Stomach (tissue), 9 donors: ENCODE data around the gene ALPK1. TPM values are rescaled to one million over a fixed set of nuclear protein-coding genes. Genes with fewer than 3 reads are reported as not detected.

Experiments used
- DNase-seq, 2 donors: peaks; one replicate each; pipeline versions ENCODE4 v3.0.0 to v3.0.0-alpha.2; 2013 to 2019
- H3K27ac ChIP-seq, 5 donors: fragments of 200-600 bp in 4 of 5; sonication (generic) in 4 of 5; one replicate each; pipeline ENCODE4 v1.5.1; 2013 to 2019; ENCODE audit warnings: mild to moderate bottlenecking in 1 of 5, moderate library complexity in 1 of 5
- H3K27me3 ChIP-seq, 3 donors: fragments of 200-600 bp; sonication (generic); one replicate each; pipeline ENCODE4 v1.5.1; 2017 to 2019; ENCODE audit warnings: mixed run types in 1 of 3
- H3K36me3 ChIP-seq, 4 donors: fragments of 200-600 bp; sonication (generic); 1 replicate in 3 of 4; 2 replicates in 1 of 4; pipeline ENCODE4 v1.5.1; 2016 to 2019
- H3K4me1 ChIP-seq, 4 donors: fragments of 200-600 bp; sonication (generic); one replicate each; pipeline ENCODE4 v1.5.1; 2016 to 2019
- H3K4me3 ChIP-seq, 4 donors: fragments of 200-600 bp; sonication (generic) in 3 of 4; one replicate each; pipeline ENCODE4 v1.5.1; 2016 to 2019; ENCODE audit warnings: mild to moderate bottlenecking in 1 of 4
- H3K9me3 ChIP-seq, 4 donors: fragments of 200-600 bp; sonication (generic); one replicate each; pipeline ENCODE4 v1.5.1; 2016 to 2019
- EP300 ChIP-seq: sonication (generic); formaldehyde crosslinking; IDR thresholded peaks from one replicate; pipeline ENCODE4 v1.6.1; 2017; ENCODE audit warnings: antibody characterized with exemption
- POLR2A ChIP-seq, 4 donors: fragments of 450-650 bp; IDR thresholded peaks; one replicate each; pipeline ENCODE4 v1.6.1; 2016; ENCODE audit warnings: antibody characterized with exemption in 4 of 4, control low read depth in 2 of 4, mild to moderate bottlenecking in 1 of 4, moderate library complexity in 1 of 4
- POLR2AphosphoS5 ChIP-seq, 3 donors: sonication (generic); formaldehyde crosslinking; IDR thresholded peaks; one replicate each; pipeline ENCODE4 v1.6.1; 2016; ENCODE audit warnings: antibody characterized with exemption in 3 of 3
- WGBS, 5 donors: extraction: QIAGEN DNeasy Blood & Tissue Kit in 3 of 5; methylation state at CpG; one replicate each; pipeline versions ENCODE4 v1.1.5 to v1.1.7; 2013 to 2018; 5-methylcytosine and 5-hydroxymethylcytosine counted together
- intact Hi-C: fragments of 100-400 bp; cut with DNase I; formaldehyde crosslinking; loops from one replicate; pipeline ENCODE4 v1.15.1; 2023; ENCODE audit warnings: low total_unique reads
- polyA plus RNA-seq, 3 donors: library from polyadenylated mRNA; stranded (reverse); fragments of 200-250 nt; gene quantifications; one replicate each; pipeline ENCODE4 v1.2.3, GENCODE V29; 2013
- total RNA-seq, 5 donors: library from RNA; depleted of rRNA; stranded (reverse); fragments of >200 nt; gene quantifications; one replicate each; pipeline versions ENCODE4 v1.1.0 to v1.2.3, GENCODE V29; 2014 to 2016
- TF ChIP-seq, protein P1 (sequence below), 7 experiments: fragments of 450-650 bp in 4 of 7; fragments of 200-600 bp in 3 of 7; sonication (generic) in 3 of 7; IDR thresholded peaks; one replicate each; pipeline ENCODE4 v1.5.1; 2016 to 2019; ENCODE audit warnings: antibody characterized with exemption in 7 of 7, control low read depth in 2 of 7, mild to moderate bottlenecking in 1 of 7
- donor health status: healthy with polysubstance abuse.
- donor health status: Bipolar disorder and iron deficiency.
- donor health status: healthy.

The ALPK1 gene
- total and polyA plus RNA-seq, 8 donors: 2.9 to 47.7 (median 25.0) TPM

DNA sequence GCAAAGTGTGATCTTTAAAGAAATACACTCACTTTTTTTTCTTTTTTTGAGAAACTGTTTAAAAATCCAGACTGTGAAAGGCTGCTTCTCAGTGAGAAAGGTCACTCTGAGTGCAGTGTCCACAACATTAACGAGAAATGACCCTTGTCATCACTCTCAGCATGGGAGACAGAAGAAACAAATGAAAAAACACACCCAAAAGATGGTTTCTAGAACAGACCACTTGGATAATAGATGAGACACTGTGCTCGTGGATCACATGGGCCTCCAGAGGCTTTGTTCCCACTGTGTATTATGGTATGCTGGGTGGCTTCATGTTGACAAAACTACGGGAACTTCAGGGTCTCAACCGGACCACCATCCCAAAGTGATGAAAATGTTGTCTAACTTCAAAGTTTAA is 153.9 kb downstream of the ALPK1 start:
- intact Hi-C loops: no loop called here
- TF ChIP-seq POLR2A (IDR thresholded peaks at IDR 0.05): no peak
- TF ChIP-seq EP300: no peak
- Histone ChIP-seq H3K27ac (no peak overlapping the region), H3K4me3 (no peak overlapping the region), H3K4me1 (no peaks in the 10 kb centered on the region), H3K36me3 (peaks cover 0 to 9% (median 5%) of the 10 kb centered on the region in 4 donors), H3K27me3 (no peaks in the 10 kb centered on the region), H3K9me3 (peaks cover 0 to 12% (median 8%) of the 10 kb centered on the region in 4 donors)
- DNase-seq: no peak
- WGBS, 5 donors: 58 to 77% (median 70%) methylated on average over 4 of the region's 4 CpGs

DNA sequence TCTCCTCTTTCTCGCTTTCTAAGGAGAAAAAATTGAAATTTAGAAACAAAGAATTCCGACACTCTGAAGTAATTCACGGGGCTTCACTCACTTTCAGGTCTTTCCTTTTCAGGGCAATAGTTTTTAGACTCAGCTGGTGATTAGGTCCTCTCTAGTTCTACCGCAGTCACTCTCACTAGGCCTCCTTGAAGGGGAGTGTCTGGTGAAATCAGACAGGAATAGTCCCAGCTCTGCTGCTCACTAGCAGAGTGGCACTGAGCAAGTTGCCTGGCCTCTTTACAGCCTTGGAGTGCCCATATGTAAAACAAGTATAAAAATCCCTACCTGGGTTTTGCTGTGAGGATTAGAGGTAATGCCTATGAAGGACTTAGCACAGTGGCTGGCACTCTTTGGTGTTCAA is 154.7 kb downstream of the ALPK1 start:
- Histone ChIP-seq H3K36me3 (peaks cover 0 to 3% (median 1%) of the 10 kb centered on the region in 4 donors), H3K4me3 (no peak overlapping the region), H3K27me3 (no peaks in the 10 kb centered on the region), H3K4me1 (no peaks in the 10 kb centered on the region), H3K9me3 (peaks cover 0 to 17% (median 13%) of the 10 kb centered on the region in 4 donors), H3K27ac (no peak overlapping the region)
- TF ChIP-seq EP300 (no peak), POLR2A (IDR thresholded peaks at IDR 0.05) (no peak), POLR2AphosphoS5 (IDR thresholded peaks at IDR 0.05) (no peak)
- TF ChIP-seq, protein P1, sequence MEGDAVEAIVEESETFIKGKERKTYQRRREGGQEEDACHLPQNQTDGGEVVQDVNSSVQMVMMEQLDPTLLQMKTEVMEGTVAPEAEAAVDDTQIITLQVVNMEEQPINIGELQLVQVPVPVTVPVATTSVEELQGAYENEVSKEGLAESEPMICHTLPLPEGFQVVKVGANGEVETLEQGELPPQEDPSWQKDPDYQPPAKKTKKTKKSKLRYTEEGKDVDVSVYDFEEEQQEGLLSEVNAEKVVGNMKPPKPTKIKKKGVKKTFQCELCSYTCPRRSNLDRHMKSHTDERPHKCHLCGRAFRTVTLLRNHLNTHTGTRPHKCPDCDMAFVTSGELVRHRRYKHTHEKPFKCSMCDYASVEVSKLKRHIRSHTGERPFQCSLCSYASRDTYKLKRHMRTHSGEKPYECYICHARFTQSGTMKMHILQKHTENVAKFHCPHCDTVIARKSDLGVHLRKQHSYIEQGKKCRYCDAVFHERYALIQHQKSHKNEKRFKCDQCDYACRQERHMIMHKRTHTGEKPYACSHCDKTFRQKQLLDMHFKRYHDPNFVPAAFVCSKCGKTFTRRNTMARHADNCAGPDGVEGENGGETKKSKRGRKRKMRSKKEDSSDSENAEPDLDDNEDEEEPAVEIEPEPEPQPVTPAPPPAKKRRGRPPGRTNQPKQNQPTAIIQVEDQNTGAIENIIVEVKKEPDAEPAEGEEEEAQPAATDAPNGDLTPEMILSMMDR (IDR thresholded peaks at IDR 0.05): no peak
- no peak for DNase-seq
- intact Hi-C loops: no loop called here
- WGBS, 5 donors: 62 to 78% (median 69%) methylated on average over 4 of the region's 4 CpGs

DNA sequence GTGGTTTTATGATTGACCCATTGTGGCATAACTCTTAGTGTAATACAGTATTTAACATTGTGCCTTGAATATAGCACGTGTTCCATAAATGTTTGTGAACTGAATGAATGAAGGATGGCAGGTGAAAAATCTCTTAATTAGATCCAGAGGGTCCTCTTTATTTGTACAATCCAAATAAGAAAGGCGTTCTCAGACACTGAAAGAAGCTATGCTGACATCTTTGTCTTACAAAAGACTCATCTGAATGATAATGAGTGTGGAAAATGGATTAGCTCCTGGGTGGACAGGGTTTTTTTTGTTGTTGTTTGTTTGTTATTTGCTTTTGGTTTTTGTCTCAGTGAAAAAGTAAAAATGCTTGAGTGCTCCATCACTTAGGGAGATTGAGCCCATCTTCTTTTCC is 156.2 kb downstream of the ALPK1 start:
- 44 to 57% (median 50%) methylated on average over 2 of the region's 2 CpGs for WGBS, 5 donors
- Histone ChIP-seq H3K27me3 (no peaks in the 10 kb centered on the region), H3K4me1 (no peaks in the 10 kb centered on the region), H3K4me3 (no peak overlapping the region), H3K27ac (no peak overlapping the region), H3K9me3 (peaks cover 0 to 30% (median 18%) of the 10 kb centered on the region in 4 donors), H3K36me3 (no peaks in the 10 kb centered on the region)
- TF ChIP-seq POLR2A (IDR thresholded peaks at IDR 0.05) (no peak), POLR2AphosphoS5 (IDR thresholded peaks at IDR 0.05) (no peak), EP300 (no peak)
- TF ChIP-seq, protein P1 (IDR thresholded peaks at IDR 0.05): no peak
- intact Hi-C loops: no loop called here
- DNase-seq: no peak

DNA sequence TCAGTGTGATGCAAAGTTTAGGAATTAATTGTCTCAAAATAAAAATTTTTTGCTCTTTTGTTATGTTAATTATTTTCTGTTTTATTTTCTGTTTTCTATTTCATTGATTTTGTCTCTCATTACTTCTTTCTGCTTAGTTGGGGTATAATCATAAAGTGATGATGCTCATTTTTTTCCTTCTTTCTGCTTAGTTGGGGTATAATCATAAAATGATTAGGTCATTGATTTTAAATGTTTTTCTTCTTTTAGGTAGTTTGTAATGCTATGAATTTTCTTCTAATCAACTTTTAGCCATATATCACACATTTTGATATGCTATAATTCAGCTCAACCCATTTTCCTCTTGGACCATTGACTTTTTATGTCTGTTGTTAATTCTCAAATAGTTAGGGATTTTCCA is 175.1 kb downstream of the ALPK1 start:
- intact Hi-C loops: no loop called here

DNA sequence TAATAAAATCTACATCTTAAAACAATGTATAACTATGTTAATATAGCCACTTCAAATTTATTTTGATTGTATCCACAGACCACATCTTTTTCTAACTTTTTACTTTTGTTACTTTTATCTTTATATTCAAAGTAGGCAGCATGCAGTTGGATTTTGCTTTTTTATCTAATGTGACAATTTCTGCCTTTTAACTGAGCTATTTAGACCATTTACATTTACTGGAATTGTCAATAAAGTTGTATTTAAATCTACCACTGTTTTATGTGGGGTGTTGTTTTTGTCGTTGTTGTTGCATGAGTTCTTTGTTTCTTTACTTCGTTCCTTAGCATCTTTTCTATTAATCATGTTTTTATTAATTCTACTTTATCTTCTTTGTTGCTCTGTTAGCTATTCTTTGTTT is 176.8 kb downstream of the ALPK1 start:
- no peaks in the 10 kb centered on the region for H3K27me3 ChIP-seq
- H3K4me3 ChIP-seq: no peak overlapping the region
- TF ChIP-seq EP300: no peak
- TF ChIP-seq, protein P1 (IDR thresholded peaks at IDR 0.05): no peak
- peaks cover 0 to 10% (median 2%) of the 10 kb centered on the region in 4 donors for H3K9me3 ChIP-seq
- H3K27ac ChIP-seq: no peak overlapping the region
- no peak for DNase-seq
- H3K4me1 ChIP-seq: no peaks in the 10 kb centered on the region
- intact Hi-C loops: no loop called here
- no peaks in the 10 kb centered on the region for H3K36me3 ChIP-seq
- 89 to 98% (median 93%) methylated on average over 2 of the region's 2 CpGs for WGBS, 5 donors

More for the DNA sequence above, 175.1 kb downstream of the ALPK1 start:
- H3K9me3 ChIP-seq: peaks cover 0 to 13% (median 2%) of the 10 kb centered on the region in 4 donors
- H3K27ac ChIP-seq: no peak overlapping the region
- no peaks in the 10 kb centered on the region for H3K27me3 ChIP-seq
- no peak overlapping the region for H3K4me3 ChIP-seq
- DNase-seq: no peak
- no peak for TF ChIP-seq POLR2A (IDR thresholded peaks at IDR 0.05)
- TF ChIP-seq, protein P1 (IDR thresholded peaks at IDR 0.05): no peak
- no peak for TF ChIP-seq POLR2AphosphoS5 (IDR thresholded peaks at IDR 0.05)
- TF ChIP-seq EP300: no peak
- H3K4me1 ChIP-seq: no peaks in the 10 kb centered on the region
- H3K36me3 ChIP-seq: no peaks in the 10 kb centered on the region
